ENCODE data around the gene RAMP1. TPM values are rescaled to one million over a fixed set of nuclear protein-coding genes. Genes with fewer than 3 reads are reported as not detected.

The RAMP1 gene
- total and polyA plus RNA-seq, 8 donors: 6.8 to 12.6 (median 8.7) TPM

DNA sequence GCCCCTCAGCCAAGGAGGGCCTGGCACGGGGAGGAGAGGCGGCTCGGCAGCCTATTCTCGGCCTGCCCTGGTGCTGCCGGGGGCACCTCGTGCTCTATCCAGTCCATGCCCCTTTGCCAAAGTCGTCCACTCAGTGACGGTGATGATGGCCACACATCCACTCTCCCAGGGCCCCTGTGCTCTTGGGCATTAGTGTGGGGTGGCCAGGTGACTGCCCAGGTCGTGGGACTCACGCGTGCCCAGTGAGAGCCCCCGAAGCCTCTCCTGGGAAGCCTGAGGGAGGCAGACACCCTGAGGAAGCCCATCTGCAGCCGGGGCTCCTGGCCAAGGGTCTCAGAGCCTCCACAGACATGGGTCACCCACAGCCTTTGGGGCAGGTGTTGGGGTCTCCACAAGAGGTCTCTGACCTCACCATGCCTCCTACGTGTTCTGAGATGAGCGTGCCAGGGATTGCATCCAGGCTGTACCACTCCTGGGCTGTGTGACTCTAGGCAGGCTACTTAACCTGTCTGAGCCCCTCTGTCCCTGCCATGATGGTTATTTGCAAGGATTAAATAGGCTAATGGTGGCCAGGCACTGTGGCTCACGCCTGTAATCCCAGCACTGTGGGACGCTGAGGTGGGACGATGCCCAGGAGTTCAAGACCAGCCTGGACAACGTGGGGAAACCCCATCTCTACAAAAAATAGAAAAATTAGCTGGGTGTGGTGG lies 12.9 kb downstream of the RAMP1 start:
- Histone ChIP-seq H3K9me3 (no peaks in the 10 kb centered on the region), H3K27me3 (peaks cover 0 to 17% of the 10 kb centered on the region in 2 donors), H3K36me3 (no peaks in the 10 kb centered on the region), H3K4me1 (no peaks in the 10 kb centered on the region), H3K27ac (no peak overlapping the region), H3K4me3 (no peak overlapping the region)
- intact Hi-C loops (cut with DNase I): no loop called here
- TF ChIP-seq, protein P1, sequence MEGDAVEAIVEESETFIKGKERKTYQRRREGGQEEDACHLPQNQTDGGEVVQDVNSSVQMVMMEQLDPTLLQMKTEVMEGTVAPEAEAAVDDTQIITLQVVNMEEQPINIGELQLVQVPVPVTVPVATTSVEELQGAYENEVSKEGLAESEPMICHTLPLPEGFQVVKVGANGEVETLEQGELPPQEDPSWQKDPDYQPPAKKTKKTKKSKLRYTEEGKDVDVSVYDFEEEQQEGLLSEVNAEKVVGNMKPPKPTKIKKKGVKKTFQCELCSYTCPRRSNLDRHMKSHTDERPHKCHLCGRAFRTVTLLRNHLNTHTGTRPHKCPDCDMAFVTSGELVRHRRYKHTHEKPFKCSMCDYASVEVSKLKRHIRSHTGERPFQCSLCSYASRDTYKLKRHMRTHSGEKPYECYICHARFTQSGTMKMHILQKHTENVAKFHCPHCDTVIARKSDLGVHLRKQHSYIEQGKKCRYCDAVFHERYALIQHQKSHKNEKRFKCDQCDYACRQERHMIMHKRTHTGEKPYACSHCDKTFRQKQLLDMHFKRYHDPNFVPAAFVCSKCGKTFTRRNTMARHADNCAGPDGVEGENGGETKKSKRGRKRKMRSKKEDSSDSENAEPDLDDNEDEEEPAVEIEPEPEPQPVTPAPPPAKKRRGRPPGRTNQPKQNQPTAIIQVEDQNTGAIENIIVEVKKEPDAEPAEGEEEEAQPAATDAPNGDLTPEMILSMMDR (IDR thresholded peaks at IDR 0.05): no peak
- ATAC-seq (no peak), DNase-seq (peak in 1 of 4 donors; percentile 61)

DNA sequence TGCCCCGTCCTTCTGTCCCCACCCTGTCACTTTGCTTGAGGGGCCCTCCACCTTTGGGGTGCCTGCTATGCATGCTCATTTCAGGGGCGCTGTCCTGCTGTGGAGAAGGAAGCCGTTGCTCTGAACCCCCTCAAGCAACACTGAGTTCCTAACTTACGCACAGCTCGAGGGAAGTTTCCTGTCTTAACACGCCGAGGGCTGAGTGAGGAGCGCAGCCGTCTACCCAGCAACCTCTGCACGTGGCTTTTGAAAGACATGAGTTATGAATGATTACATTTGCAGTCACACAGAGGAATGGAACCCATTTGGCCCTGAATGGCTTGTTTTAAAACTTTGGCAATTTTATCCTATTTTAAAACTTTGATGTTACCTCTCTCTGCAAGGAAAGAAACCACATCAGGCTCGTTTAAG lies 14.0 kb downstream of the RAMP1 start:
- Histone ChIP-seq H3K4me3 (no peak overlapping the region), H3K27me3 (peaks cover 0 to 17% of the 10 kb centered on the region in 2 donors), H3K9me3 (no peaks in the 10 kb centered on the region), H3K27ac (no peak overlapping the region), H3K36me3 (no peaks in the 10 kb centered on the region), H3K4me1 (no peaks in the 10 kb centered on the region)
- no peak for ATAC-seq
- intact Hi-C loops (cut with DNase I): no loop called here
- TF ChIP-seq, protein P1 (IDR thresholded peaks at IDR 0.05): no peak
- no peak for DNase-seq

DNA sequence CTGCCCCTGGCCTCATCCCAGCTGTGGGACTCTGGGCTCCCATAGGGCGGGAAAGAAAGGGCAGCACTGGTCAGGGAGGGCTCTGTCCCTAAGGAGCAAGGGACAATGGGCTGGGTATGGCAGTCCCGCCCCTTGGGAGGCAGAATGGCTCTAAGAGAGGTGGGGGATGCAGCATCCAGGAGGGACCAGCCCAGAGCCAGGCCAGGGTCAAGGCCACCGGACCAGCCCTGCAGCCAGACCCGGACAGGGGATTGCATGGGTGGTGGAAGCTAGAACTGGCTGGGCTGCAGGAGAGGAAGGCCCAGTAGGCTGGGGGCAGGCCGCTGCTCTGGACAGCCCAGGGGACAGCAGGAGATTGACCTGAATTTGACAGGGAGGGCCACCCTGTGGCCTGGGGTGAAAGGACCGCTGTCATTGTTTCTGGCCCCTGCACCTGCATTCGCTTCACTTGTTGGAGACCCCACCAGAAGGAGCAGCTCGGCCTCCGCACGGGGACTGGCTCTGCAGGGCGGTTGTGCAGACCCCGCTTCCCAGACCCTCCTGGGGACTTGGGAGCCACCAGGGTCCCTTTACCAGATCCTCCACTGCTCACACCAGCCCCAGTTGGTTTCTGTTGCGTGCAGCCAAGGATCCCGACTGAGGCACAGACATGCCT lies 14.6 kb downstream of the RAMP1 start:
- H3K27me3 ChIP-seq: peaks cover 0 to 13% of the 10 kb centered on the region in 2 donors
- intact Hi-C loops (cut with DNase I): no loop called here
- no peak overlapping the region for H3K4me3 ChIP-seq
- H3K27ac ChIP-seq: no peak overlapping the region
- DNase-seq: peak in 1 of 4 donors; percentile 72
- no peaks in the 10 kb centered on the region for H3K4me1 ChIP-seq
- no peaks in the 10 kb centered on the region for H3K9me3 ChIP-seq
- TF ChIP-seq, protein P1 (IDR thresholded peaks at IDR 0.05): no peak
- H3K36me3 ChIP-seq: no peaks in the 10 kb centered on the region
- no peak for ATAC-seq

DNA sequence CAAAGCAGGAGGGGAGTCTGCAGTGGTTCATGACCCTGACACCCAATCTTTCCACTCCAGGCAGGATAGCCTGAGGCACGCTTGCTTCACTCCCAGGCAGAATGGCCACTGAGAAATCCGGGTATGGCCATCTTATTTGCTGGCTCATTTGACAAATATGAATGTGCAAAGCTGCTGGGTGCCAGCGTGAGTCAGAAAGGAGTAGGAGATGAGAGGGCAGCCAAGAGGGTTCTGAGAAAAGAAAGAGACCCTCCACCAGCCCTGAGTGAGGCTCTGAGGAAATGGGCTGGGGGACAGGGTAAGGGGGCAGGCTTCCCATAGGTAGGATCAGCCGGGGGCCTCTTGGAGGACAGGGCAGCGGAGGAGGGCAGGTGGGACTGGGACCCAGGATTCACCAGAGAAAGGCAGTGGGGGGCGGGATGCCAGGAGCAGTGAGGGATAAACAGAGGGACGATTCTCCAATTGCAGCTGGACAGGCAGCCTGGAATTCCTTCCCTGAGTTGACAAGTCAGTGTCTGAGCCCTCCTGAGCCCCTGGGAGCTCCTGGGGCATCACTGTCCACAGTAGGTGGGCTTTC lies 15.2 kb downstream of the RAMP1 start:
- TF ChIP-seq, protein P1 (IDR thresholded peaks at IDR 0.05): no peak
- H3K27me3 ChIP-seq: peaks cover 0 to 6% of the 10 kb centered on the region in 2 donors
- no peak overlapping the region for H3K27ac ChIP-seq
- no peaks in the 10 kb centered on the region for H3K36me3 ChIP-seq
- no peak for ATAC-seq
- intact Hi-C loops (cut with DNase I): no loop called here
- no peaks in the 10 kb centered on the region for H3K9me3 ChIP-seq
- H3K4me1 ChIP-seq: no peaks in the 10 kb centered on the region
- H3K4me3 ChIP-seq: no peak overlapping the region
- DNase-seq: no peak

Data from left lung (tissue), 10 donors.